K562 (cell line): ENCODE data around the gene SLC35E2B. TPM values are rescaled to one million over a fixed set of nuclear protein-coding genes. Genes with fewer than 3 reads are reported as not detected.

Experiments
- ATAC-seq: fragments of 200-7000 bp; cut with Tn5 transposase; 3 replicates; pipeline ENCODE4 v1.9.1; 2020; ENCODE audit warnings: moderate library complexity
- BruUV-seq: library from RNA; stranded (reverse); fragments of 400-500 nt; replicated peaks from 2 replicates; lab custom pipeline; 2021; lab: Mats Ljungman, UMichigan
- CTCF ChIA-PET: fragments of 300-600 bp; formaldehyde crosslinking; extraction: SDS; loops from one replicate; lab custom pipeline; 2021; ENCODE audit warnings: low intra/inter-chr PET ratio; lab: Yijun Ruan, JAX
- POLR2A ChIA-PET: fragments of 300-600, 350-650 bp; sonication (Branson Sonifier 250); formaldehyde crosslinking; extraction: SDS; loops from one replicate; lab custom pipeline; 2021; ENCODE audit warnings: antibody characterized with exemption, inconsistent platforms; lab: Yijun Ruan, JAX
- DNase-seq, 4 experiments: peaks; one replicate each; pipeline versions ENCODE4 v3.0.0 to v3.0.0-alpha.2; 2011 to 2018; ENCODE audit warnings: low spot score in 3 of 4, mixed read lengths in 3 of 4; ENCODE audit errors: extremely low read depth in 1 of 4
- FAIRE-seq: peaks from 2 replicates; lab custom pipeline; 2011; peaks lifted over from hg19 to GRCh38; lab: Jason Lieb, UNC
- H2AFZ ChIP-seq: 2 replicates; pipeline ENCODE4 v1.6.0; 2011; ENCODE audit warnings: low read depth, low read length, control low read depth, inconsistent platforms
- H3K27ac ChIP-seq: fragments of 200-600 bp; 3 replicates; pipeline ENCODE4 v1.8.0; 2011; ENCODE audit warnings: low read depth, mild to moderate bottlenecking, control low read depth, inconsistent platforms, low read length, moderate library complexity, mixed read lengths; ENCODE audit errors: extremely low read depth
- H3K27me3 ChIP-seq, 2 experiments: fragments of 300-600 bp in 1 of 2; 2 replicates in 1 of 2; 3 replicates in 1 of 2; pipeline versions ENCODE4 v1.6.0 to v1.8.0; 2011; ENCODE audit warnings: inconsistent platforms in 2 of 2, low read length in 2 of 2, mild to moderate bottlenecking in 1 of 2, mixed read lengths in 1 of 2, moderate library complexity in 1 of 2; ENCODE audit not compliant: control insufficient read depth in 2 of 2, insufficient read depth in 2 of 2
- H3K36me3 ChIP-seq: fragments of 300-600 bp; 3 replicates; pipeline ENCODE4 v1.8.0; 2011; ENCODE audit warnings: mild to moderate bottlenecking, low read length, inconsistent platforms; ENCODE audit not compliant: control insufficient read depth, insufficient read depth
- H3K4me1 ChIP-seq, 2 experiments: fragments of 200-600 bp in 1 of 2; replicated peaks in 1 of 2; 2 replicates in 1 of 2; 3 replicates in 1 of 2; pipeline versions ENCODE4 v1.5.1 to v1.8.0; 2011; ENCODE audit warnings: inconsistent platforms in 2 of 2, low read length in 2 of 2, mild to moderate bottlenecking in 1 of 2, mixed read lengths in 1 of 2, moderate library complexity in 1 of 2; ENCODE audit not compliant: control insufficient read depth in 2 of 2, insufficient read depth in 2 of 2
- H3K4me2 ChIP-seq: 2 replicates; pipeline ENCODE4 v1.6.1; 2011; ENCODE audit warnings: low read length, control low read depth, inconsistent platforms, mixed read lengths; ENCODE audit not compliant: insufficient read depth
- H3K4me3 ChIP-seq: fragments of 200-600 bp; sonication (generic), shearing (Covaris generic); 2 replicates; pipeline ENCODE4 v1.5.1; 2016; ENCODE audit warnings: control low read depth, inconsistent platforms
- H3K79me2 ChIP-seq: fragments of 200-600 bp; 3 replicates; pipeline ENCODE4 v1.8.0; 2011; ENCODE audit warnings: low read length, inconsistent platforms; ENCODE audit not compliant: control insufficient read depth, insufficient read depth
- H3K9ac ChIP-seq, 2 experiments: 2 replicates each; pipeline versions ENCODE4 v1.6.0 to v1.6.1; 2011; ENCODE audit warnings: low read depth in 2 of 2, low read length in 2 of 2, control low read depth in 1 of 2, inconsistent platforms in 1 of 2, mild to moderate bottlenecking in 1 of 2, mixed read lengths in 1 of 2; ENCODE audit not compliant: insufficient read depth in 1 of 2
- H3K9me1 ChIP-seq: one replicate; pipeline ENCODE4 v1.6.0; 2011; ENCODE audit warnings: inconsistent platforms, mild to moderate bottlenecking, low read length, moderate library complexity; ENCODE audit not compliant: control insufficient read depth, insufficient read depth
- H3K9me3 ChIP-seq: replicated peaks from 2 replicates; pipeline ENCODE4 v1.5.1; 2011; ENCODE audit warnings: low read depth, low read length, inconsistent platforms; ENCODE audit not compliant: control insufficient read depth, insufficient read depth
- H4K20me1 ChIP-seq: replicated peaks from 2 replicates; pipeline ENCODE4 v1.6.1; 2011; ENCODE audit warnings: low read length, inconsistent platforms, mixed read lengths; ENCODE audit not compliant: control insufficient read depth, insufficient read depth
- FOXP4 ChIP-seq: sonication (generic); formaldehyde crosslinking; IDR thresholded peaks from 2 replicates; pipeline ENCODE4 v1.8.0; 2022; ENCODE audit warnings: mild to moderate bottlenecking, missing genetic modification reagents, borderline replicate concordance
- WGBS: fragments of 100-300 bp; shearing (Covaris generic); methylation state at CpG from one replicate; pipeline ENCODE4 v1.1.6; 2016; ENCODE audit warnings: low coverage, mixed read lengths; ENCODE audit not compliant: insufficient coverage; ENCODE audit errors: missing lambda C conversion rate; 5-methylcytosine and 5-hydroxymethylcytosine counted together
- in situ Hi-C: fragments of 300-500 bp; cut with MboI; formaldehyde crosslinking; loops from 4 replicates; pipeline ENCODE4 v1.15.0; 2018; ENCODE audit warnings: inconsistent platforms, mixed read lengths
- intact Hi-C: fragments of 100-400 bp; cut with micrococcal nuclease; formaldehyde crosslinking; loops from 2 replicates; pipeline ENCODE4 v1.14.2; 2022
- polyA plus RNA-seq, 8 experiments: library from polyadenylated mRNA; depleted of rRNA in 4 of 8; stranded (reverse) in 5 of 8; unstranded in 3 of 8; fragments of >200 nt; fragmentation: Nextera tagmentation in 2 of 8; fragmentation: Illumina TruSeq in 1 of 8; extraction: Ambion mirVana in 2 of 8; extraction: Trizol in 1 of 8; gene quantifications; 2 replicates each; pipeline versions ENCODE4 v1.2.1 to v1.2.3, GENCODE V29; 2011 to 2014; ENCODE audit warnings: inconsistent platforms in 1 of 8, missing spikeins in 1 of 8
- total RNA-seq, 7 experiments: library from RNA; depleted of rRNA in 6 of 7; stranded (reverse); fragments of >200 nt in 6 of 7; fragmentation: Illumina TruSeq in 2 of 7; extraction: Trizol in 2 of 7; gene quantifications; 2 replicates each; pipeline versions ENCODE4 v1.2.1 to v1.2.3, GENCODE V29; 2011 to 2021; ENCODE audit warnings: low replicate concordance in 1 of 7

The SLC35E2B gene
- total and polyA plus RNA-seq, 9 of the 15 experiments (the other 6 are each of a cell fraction or from before 2014, with no cell fraction given) = 4.7 to 44.6 (median 20.7) TPM

- Histone ChIP-seq H3K9ac (peak overlapping the region in 1 of 2 experiments; percentile 20; a peak in 1 of 4 replicates), H3K4me1 (peaks cover 0 to 24% of the 10 kb centered on the region in 2 experiments; a peak in 3 of 5 replicates), H3K79me2 (peaks cover 26% of the 10 kb centered on the region), H2AFZ (no peak overlapping the region), H3K9me3 (peaks cover 4% of the 10 kb centered on the region; the same call in 1 of the 2 replicates), H3K4me3 (no peak overlapping the region), H4K20me1 (no peaks in the 10 kb centered on the region), H3K4me2 (no peak overlapping the region), H3K27ac (no peak overlapping the region), H3K9me1 (no peaks in the 10 kb centered on the region), H3K36me3 (no peaks in the 10 kb centered on the region), H3K27me3 (no peaks in the 10 kb centered on the region)
- FAIRE-seq = no peak
- CTCF ChIA-PET = no interaction called here
- intact Hi-C loops = no loop called here
- DNase-seq = peak in 2 of 4 experiments; percentile 5 to 6
- in situ Hi-C loops = loop anchor here (5.0 kb wide), 1 partner anchor 54 kb away; no protein-coding TSS in a partner anchor
- POLR2A ChIA-PET = no interaction called here
- 95% methylated on average over 9 of the region's 9 CpGs for WGBS
- ATAC-seq = no peak
- TF ChIP-seq FOXP4 (CRISPR knock-in tag) = no peak
- no TSS peak for BruUV-seq
These were observed 4.7 kb downstream of the SLC35E2B start for GRCh38 chr1:1687846-1688245.
